ENCODE results near the gene AHDC1. TPM values are rescaled to one million over a fixed set of nuclear protein-coding genes. Genes with fewer than 3 reads are reported as not detected.

The AHDC1 gene
- total RNA-seq, 1 experiment from 2014 or later, result 33.7 TPM

- TF ChIP-seq ZBTB33 (IDR thresholded peaks at IDR 0.05; ENCODE audit: extremely low read depth, insufficient replicate concordance, low read length) (no peak), ZFX (IDR thresholded peaks at IDR 0.05) (no peak), FOSL1 (IDR thresholded peaks at IDR 0.05; ENCODE audit: low read depth) (no peak), EZH2phosphoT487 (IDR thresholded peaks at IDR 0.05; ENCODE audit: borderline replicate concordance) (no peak), CBX3 (IDR thresholded peaks at IDR 0.05; ENCODE audit: low read depth) (no peak)
Observed at GRCh38 chr1:27504588-27505419, 99.1 kb downstream of the AHDC1 start (continued).

- Histone ChIP-seq H3K79me2 (ENCODE audit: insufficient read depth, low read length) (no peaks in the 10 kb centered on the region), H3K27ac (ENCODE audit: low read depth, low read length) (peak overlapping the region; percentile 16; the same call in 1 of the 2 replicates), H3K4me1 (ENCODE audit: control insufficient read depth in 1 of 2, insufficient read depth in 2 of 2, low read length in 2 of 2) (peaks cover 9 to 32% of the 10 kb centered on the region in 2 experiments; a peak in 3 of 4 replicates), H4K20me1 (ENCODE audit: insufficient read depth) (no peaks in the 10 kb centered on the region), H3K4me2 (ENCODE audit: low read length) (no peak overlapping the region), H2AFZ (ENCODE audit: low read depth, low read length, poor library complexity, severe bottlenecking) (no peak overlapping the region), H3K9me2 (ENCODE audit: insufficient read depth) (no peaks in the 10 kb centered on the region), H3K9me3 (ENCODE audit: control insufficient read depth in 1 of 2, insufficient read depth in 1 of 2, low read depth in 1 of 2, low read length in 2 of 2) (no peaks in the 10 kb centered on the region), H3K9ac (ENCODE audit: low read length) (no peak overlapping the region), H3K27me3 (ENCODE audit: insufficient read depth, low read length) (no peaks in the 10 kb centered on the region), H3K4me3 (replicated peaks in 1 of 2; ENCODE audit: low read depth in 1 of 2, low read length in 2 of 2) (no peak overlapping the region), H3K36me3 (ENCODE audit: control insufficient read depth in 1 of 2, insufficient read depth in 2 of 2, low read length in 2 of 2) (no peaks in the 10 kb centered on the region)
- DNase-seq (ENCODE audit: low read depth, low spot score) (no peak), ATAC-seq (no peak)
- ChIA-PET POLR2A (no interaction called here), RAD21 (ENCODE audit: low non-redundant PET in 1 of 2, low total read pairs in 2 of 2, uncharacterized antibody in 2 of 2, unreplicated experiment in 2 of 2) (no interaction called here), CTCF (interaction anchor here (0.6 kb wide), 1 partner anchor 11 kb away, joined by 3 read pairs; no protein-coding TSS in a partner anchor)
- BruUV-seq (replicated peaks), result no TSS peak
- TF ChIP-seq ATF3 (IDR thresholded peaks at IDR 0.05) (no peak), POLR2AphosphoS5 (IDR thresholded peaks at IDR 0.05; ENCODE audit: low read depth, low read length) (no peak), ZNF274 (IDR thresholded peaks at IDR 0.05; ENCODE audit: low read depth, low read length) (no peak), CBX3 (IDR thresholded peaks at IDR 0.05; ENCODE audit: low read depth) (no peak), SIN3A (IDR thresholded peaks at IDR 0.05; ENCODE audit: low read depth) (no peak), ZFX (IDR thresholded peaks at IDR 0.05) (no peak), RAD21 (IDR thresholded peaks at IDR 0.05; ENCODE audit: low read depth) (no peak), SP1 (IDR thresholded peaks at IDR 0.05; ENCODE audit: low read depth) (no peak), SRF (IDR thresholded peaks at IDR 0.05; ENCODE audit: low read depth) (no peak), JUND (IDR thresholded peaks at IDR 0.05) (no peak), TCF7L2 (IDR thresholded peaks at IDR 0.05; ENCODE audit: borderline replicate concordance, extremely low read depth, insufficient read depth, insufficient read length) (no peak), EZH2phosphoT487 (IDR thresholded peaks at IDR 0.05; ENCODE audit: borderline replicate concordance) (no peak)
- intact Hi-C loops (cut with micrococcal nuclease), result no loop called here
Observed at GRCh38 chr1:27503844-27504587, 99.9 kb downstream of the AHDC1 start.

Measured in HCT116 (cell line).